ENCODE results near the gene CEP131. TPM values are rescaled to one million over a fixed set of nuclear protein-coding genes. Genes with fewer than 3 reads are reported as not detected.

The CEP131 gene
- total and polyA plus RNA-seq, 2 of the 4 experiments (the other 2 are of a cell fraction), result 4.8 to 9.6 TPM

DNA sequence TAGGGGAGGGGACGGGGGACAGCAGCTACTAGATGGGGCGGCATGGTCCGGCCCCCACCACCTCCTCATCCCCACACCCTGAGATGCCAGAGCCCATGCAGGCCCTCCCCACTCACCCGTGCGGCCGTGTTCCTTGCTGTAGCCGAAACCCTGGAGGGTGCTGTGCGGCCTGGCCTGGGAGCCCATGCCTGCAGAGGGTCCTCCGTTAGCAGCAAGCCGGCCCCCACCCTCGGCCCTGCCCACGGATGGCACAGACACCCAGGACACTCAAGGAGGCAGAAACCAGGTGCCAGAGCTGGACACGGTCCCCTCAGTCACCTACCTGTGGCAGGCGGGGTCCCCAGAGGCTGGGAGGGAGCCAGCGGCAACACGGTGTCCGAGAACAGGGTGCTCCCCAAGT, 10.6 kb upstream of the CEP131 start:
- Histone ChIP-seq H3K23ac (ENCODE audit: low read depth, low read length) (no peak overlapping the region), H3K14ac (replicated peaks; ENCODE audit: low read depth, low read length) (no peak overlapping the region), H2BK20ac (ENCODE audit: low read depth, low read length) (no peak overlapping the region), H2BK15ac (ENCODE audit: low read depth, low read length) (no peak overlapping the region), H3K27me3 (ENCODE audit: control insufficient read depth, insufficient read depth, low read length) (no peaks in the 10 kb centered on the region), H4K8ac (ENCODE audit: low read depth in 2 of 2, low read length in 2 of 2) (no peak overlapping the region), H4K91ac (ENCODE audit: insufficient read depth, low read depth, low read length) (no peak overlapping the region), H3K9ac (ENCODE audit: low read depth, low read length) (no peak overlapping the region), H3K9me3 (ENCODE audit: control insufficient read depth, insufficient read depth, low read length) (no peaks in the 10 kb centered on the region), H2AK5ac (ENCODE audit: low read depth, low read length) (no peak overlapping the region), H2BK5ac (ENCODE audit: low read depth, low read length, poor library complexity, severe bottlenecking) (no peak overlapping the region), H3K79me1 (ENCODE audit: low read depth in 1 of 2, low read length in 2 of 2) (peaks cover 15 to 50% of the 10 kb centered on the region in 2 experiments), H2AK9ac (replicated peaks; ENCODE audit: low read depth, low read length, poor library complexity) (no peak overlapping the region), H3K9me1 (ENCODE audit: insufficient read depth, low read length) (0 out of 2 replicates have a peak, but pooled peaks cover 5% of the 10 kb centered on the region), H3K4me3 (ENCODE audit: insufficient read depth, low read depth, low read length) (no peak overlapping the region), H3K56ac (ENCODE audit: extremely low read depth, insufficient read depth, low read length) (no peak overlapping the region), H4K20me1 (ENCODE audit: insufficient read depth, low read length) (peaks cover 37% of the 10 kb centered on the region), H3K36me3 (ENCODE audit: control insufficient read depth, insufficient read depth, low read length) (peaks cover 39% of the 10 kb centered on the region), H3K27ac (ENCODE audit: insufficient read depth, low read length) (no peak overlapping the region), H3K4me2 (ENCODE audit: low read depth, low read length) (no peak overlapping the region), H3K4me1 (ENCODE audit: control insufficient read depth, insufficient read depth, low read length) (peaks cover 8% of the 10 kb centered on the region), H3K18ac (ENCODE audit: low read depth, low read length) (no peak overlapping the region), H4K5ac (ENCODE audit: low read depth, low read length) (no peak overlapping the region), H2AFZ (replicated peaks; ENCODE audit: low read length, poor library complexity) (no peak overlapping the region), H3K4ac (ENCODE audit: low read depth, low read length) (no peak overlapping the region), H2BK120ac (ENCODE audit: low read depth, low read length) (no peak overlapping the region)
- ChIA-PET CTCF (no interaction called here), POLR2A (ENCODE audit: unreplicated experiment) (no interaction called here)
- ATAC-seq (ENCODE audit: low read depth), result no peak
- intact Hi-C loops (cut with micrococcal nuclease) (no loop called here), dilution Hi-C loops (cut with HindIII; ENCODE audit: low sequenced_read_pairs, unreplicated experiment) (no loop called here), in situ Hi-C loops (cut with MboI; ENCODE audit: low sequenced_read_pairs) (no loop called here)
- TF ChIP-seq POLR2A (IDR thresholded peaks at IDR 0.05; ENCODE audit: low read depth, low read length), result no peak
- TF ChIP-seq, protein P1, sequence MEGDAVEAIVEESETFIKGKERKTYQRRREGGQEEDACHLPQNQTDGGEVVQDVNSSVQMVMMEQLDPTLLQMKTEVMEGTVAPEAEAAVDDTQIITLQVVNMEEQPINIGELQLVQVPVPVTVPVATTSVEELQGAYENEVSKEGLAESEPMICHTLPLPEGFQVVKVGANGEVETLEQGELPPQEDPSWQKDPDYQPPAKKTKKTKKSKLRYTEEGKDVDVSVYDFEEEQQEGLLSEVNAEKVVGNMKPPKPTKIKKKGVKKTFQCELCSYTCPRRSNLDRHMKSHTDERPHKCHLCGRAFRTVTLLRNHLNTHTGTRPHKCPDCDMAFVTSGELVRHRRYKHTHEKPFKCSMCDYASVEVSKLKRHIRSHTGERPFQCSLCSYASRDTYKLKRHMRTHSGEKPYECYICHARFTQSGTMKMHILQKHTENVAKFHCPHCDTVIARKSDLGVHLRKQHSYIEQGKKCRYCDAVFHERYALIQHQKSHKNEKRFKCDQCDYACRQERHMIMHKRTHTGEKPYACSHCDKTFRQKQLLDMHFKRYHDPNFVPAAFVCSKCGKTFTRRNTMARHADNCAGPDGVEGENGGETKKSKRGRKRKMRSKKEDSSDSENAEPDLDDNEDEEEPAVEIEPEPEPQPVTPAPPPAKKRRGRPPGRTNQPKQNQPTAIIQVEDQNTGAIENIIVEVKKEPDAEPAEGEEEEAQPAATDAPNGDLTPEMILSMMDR (conservative IDR thresholded peaks at IDR 0.05; ENCODE audit: low read depth, low read length), result no peak
- no peak for TF ChIP-seq MXI1 (IDR thresholded peaks at IDR 0.05; ENCODE audit: borderline replicate concordance, low read depth, low read length)
- TF ChIP-seq NFE2L2 (IDR thresholded peaks at IDR 0.05; ENCODE audit: low read depth, low read length), result no peak
- TF ChIP-seq ELK1 (IDR thresholded peaks at IDR 0.05; ENCODE audit: borderline replicate concordance, low read depth, low read length), result no peak
- no peak for TF ChIP-seq SMC3 (IDR thresholded peaks at IDR 0.05; ENCODE audit: low read depth, low read length)
- TF ChIP-seq RAD21 (IDR thresholded peaks at IDR 0.05; ENCODE audit: low read length), result no peak
- TF ChIP-seq RFX5 (IDR thresholded peaks at IDR 0.05; ENCODE audit: low read depth, low read length), result no peak
- TF ChIP-seq CEBPB (IDR thresholded peaks at IDR 0.05; ENCODE audit: low read depth, low read length), result no peak
- no peak for TF ChIP-seq USF2 (IDR thresholded peaks at IDR 0.05; ENCODE audit: low read depth, low read length)
- no peak for TF ChIP-seq MAFK (IDR thresholded peaks at IDR 0.05; ENCODE audit: low read depth, low read length)
- TF ChIP-seq FOS (IDR thresholded peaks at IDR 0.05; ENCODE audit: low read depth, low read length), result no peak
- no peak for TF ChIP-seq RCOR1 (IDR thresholded peaks at IDR 0.05; ENCODE audit: insufficient replicate concordance, low read length)
- TF ChIP-seq BHLHE40 (IDR thresholded peaks at IDR 0.05; ENCODE audit: low read depth, low read length), result no peak
- TF ChIP-seq MAZ (IDR thresholded peaks at IDR 0.05; ENCODE audit: borderline replicate concordance, low read depth, low read length), result no peak
- no peak for TF ChIP-seq CHD1 (IDR thresholded peaks at IDR 0.05; ENCODE audit: low read depth, low read length)
- BruUV-seq (replicated peaks), result no TSS peak
- no peak for DNase-seq
- WGBS, 2 experiments (ENCODE audit: extremely low coverage in 2 of 2, insufficient read length in 1 of 2), result 86% methylated on average over 4 of the region's 17 CpGs; no CpG with 5 or more reads in 1 of the 2 experiments

All from IMR-90 (cell line).